Cardiac fibroblast (primary cell): ENCODE results near the gene ABCC9.

ENCODE experiments used
- DNase-seq, 2 donors: peaks; one replicate each; pipeline versions ENCODE4 v3.0.0 to v3.0.0-alpha.2; 2010; ENCODE audit warnings: low read depth in 2 of 2
- H3K4me3 ChIP-seq, 2 donors: replicated peaks in 1 of 2; 1 replicate in 1 of 2; 2 replicates in 1 of 2; pipeline ENCODE4 v1.5.1; 2011; ENCODE audit warnings: low read depth in 2 of 2, low read length in 2 of 2, mild to moderate bottlenecking in 2 of 2, moderate library complexity in 1 of 2
- CTCF ChIP-seq: IDR thresholded peaks from one replicate; pipeline ENCODE4 v1.5.1; 2011; ENCODE audit warnings: low read depth, mild to moderate bottlenecking, low read length, inconsistent platforms

The ABCC9 gene

GRCh38 chr12:21774358-21775132 is 166.7 kb downstream of the ABCC9 start, which contains the start of gene KCNJ8:
KCNJ8 (minus strand) TSS chr12:21774706; CDS start chr12:21773616, 1,090 bp downstream.
- H3K4me3 ChIP-seq, result peak within 1 kb of the TSS; percentile 27 to 59
- TF ChIP-seq CTCF, result no peak
- peak; percentile 15 to 52 for DNase-seq

DNA sequence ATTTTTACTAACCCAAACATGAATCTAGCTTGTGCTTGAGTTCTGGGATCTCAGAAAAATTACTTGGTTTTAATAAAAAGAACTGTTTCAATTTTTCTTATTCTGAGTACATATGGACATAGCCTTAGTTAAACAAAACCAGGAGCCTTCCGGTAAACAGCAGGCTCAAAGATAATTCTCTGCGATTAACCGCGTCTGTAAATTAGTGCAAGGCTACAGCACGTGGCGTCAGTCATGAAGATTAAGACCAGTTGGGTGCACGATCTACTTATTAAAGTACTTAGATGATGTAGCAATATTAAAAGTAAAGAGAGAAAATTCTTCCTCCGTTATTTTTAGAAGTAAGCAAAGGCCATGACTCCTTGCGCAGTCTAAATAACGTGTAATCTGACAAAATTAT is 167.4 kb downstream of the ABCC9 start:
- TF ChIP-seq CTCF, result no peak
- H3K4me3 ChIP-seq, result peak overlapping the region in 1 of 2 donors; percentile 59
- peak in 1 of 2 donors; percentile 32 for DNase-seq

DNA sequence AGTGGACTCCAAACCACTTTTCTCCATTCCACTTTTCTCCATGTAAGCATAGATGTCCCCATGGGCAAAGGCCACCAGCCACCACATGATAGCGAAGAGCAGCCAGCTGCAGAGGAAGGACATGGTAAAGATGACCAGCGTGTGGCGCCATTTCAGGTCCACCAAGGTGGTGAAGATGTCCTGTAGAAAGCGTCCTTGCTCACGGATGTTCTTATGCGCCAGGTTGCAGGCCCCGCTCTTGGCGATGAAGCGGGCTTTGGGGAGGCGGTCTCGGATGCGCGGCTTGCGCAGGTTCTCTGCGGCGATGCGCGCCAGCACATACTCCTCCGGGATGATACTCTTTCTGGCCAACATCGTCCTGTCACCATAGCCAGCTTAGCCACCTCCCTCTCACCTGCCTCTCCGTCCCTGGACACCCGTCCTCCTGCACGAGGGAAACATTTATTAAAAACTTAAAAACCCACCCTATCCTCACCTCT is 167.9 kb downstream of the ABCC9 start:
- peak; percentile 34 for TF ChIP-seq CTCF
- peak overlapping the region in 1 of 2 donors; percentile 59 for H3K4me3 ChIP-seq
- peak; percentile 5 to 63 for DNase-seq

GRCh38 chr12:21771311-21771710 is 169.9 kb downstream of the ABCC9 start:
- DNase-seq, result peak; percentile 2 to 88
- TF ChIP-seq CTCF, result no peak
- no peak overlapping the region for H3K4me3 ChIP-seq

- no peak for TF ChIP-seq CTCF
- no peak overlapping the region for H3K4me3 ChIP-seq
- peak in 1 of 2 donors; percentile 43 for DNase-seq
These were observed 171.9 kb downstream of the ABCC9 start for GRCh38 chr12:21769307-21769706.

GRCh38 chr12:21766403-21766802 is 174.8 kb downstream of the ABCC9 start:
- H3K4me3 ChIP-seq, result no peak overlapping the region
- TF ChIP-seq CTCF, result no peak
- no peak for DNase-seq
